Skeletal muscle tissue (tissue), 4 donors: ENCODE measurements around the gene PSMG4. TPM values are rescaled to one million over a fixed set of nuclear protein-coding genes. Genes with fewer than 3 reads are reported as not detected.

ENCODE experiments used
- H3K27ac ChIP-seq: one replicate; pipeline ENCODE4 v1.7.0; 2013; ENCODE audit warnings: mild to moderate bottlenecking, low read depth, low read length, inconsistent platforms
- H3K27me3 ChIP-seq, 3 donors: one replicate each; pipeline ENCODE4 v1.7.0; 2013; ENCODE audit warnings: low read length in 3 of 3; ENCODE audit not compliant: control insufficient read depth in 3 of 3, insufficient read depth in 3 of 3
- H3K36me3 ChIP-seq, 3 donors: one replicate each; pipeline ENCODE4 v1.7.0; 2013; ENCODE audit warnings: low read length in 3 of 3; ENCODE audit not compliant: control insufficient read depth in 3 of 3, insufficient read depth in 3 of 3
- H3K4me1 ChIP-seq, 3 donors: one replicate each; pipeline ENCODE4 v1.7.0; 2013; ENCODE audit warnings: low read length in 3 of 3, mild to moderate bottlenecking in 3 of 3; ENCODE audit not compliant: control insufficient read depth in 3 of 3, insufficient read depth in 3 of 3
- H3K4me3 ChIP-seq, 3 donors: one replicate each; pipeline ENCODE4 v1.7.0; 2013; ENCODE audit warnings: low read length in 3 of 3
- H3K9ac ChIP-seq, 3 donors: one replicate each; pipeline ENCODE4 v1.7.0; 2013; ENCODE audit warnings: low read length in 3 of 3, mild to moderate bottlenecking in 3 of 3, moderate library complexity in 2 of 3, low read depth in 1 of 3
- H3K9me3 ChIP-seq, 3 donors: one replicate each; pipeline ENCODE4 v1.7.0; 2013; ENCODE audit warnings: low read length in 3 of 3; ENCODE audit not compliant: control insufficient read depth in 3 of 3
- total RNA-seq: library from RNA; depleted of rRNA; stranded (reverse); fragments of >200 nt; gene quantifications from one replicate; pipeline ENCODE4 v1.2.3, GENCODE V29; 2014
- donor health status: Osteomylitis.

PSMG4 gene
- total RNA-seq, 1 donor from 2014 or later: 16.7 TPM

- Histone ChIP-seq H3K36me3 (peaks cover 31 to 35% (median 32%) of the 10 kb centered on the region in 3 donors), H3K27ac (no peak overlapping the region), H3K9me3 (no peaks in the 10 kb centered on the region), H3K27me3 (no peaks in the 10 kb centered on the region), H3K4me3 (no peak overlapping the region), H3K4me1 (peaks cover 0 to 8% (median 0%) of the 10 kb centered on the region in 3 donors), H3K9ac (no peak overlapping the region)
These were observed 11.5 kb downstream of the PSMG4 start for GRCh38 chr6:3270258-3270657.

GRCh38 chr6:3271756-3272155 lies 13.0 kb downstream of the PSMG4 start:
- Histone ChIP-seq H3K9me3 (no peaks in the 10 kb centered on the region), H3K27me3 (no peaks in the 10 kb centered on the region), H3K4me1 (no peaks in the 10 kb centered on the region), H3K36me3 (peaks cover 32 to 35% (median 33%) of the 10 kb centered on the region in 3 donors), H3K4me3 (no peak overlapping the region), H3K9ac (no peak overlapping the region), H3K27ac (no peak overlapping the region)

- H3K36me3 ChIP-seq: peaks cover 31 to 36% (median 33%) of the 10 kb centered on the region in 3 donors
- no peaks in the 10 kb centered on the region for H3K9me3 ChIP-seq
- no peaks in the 10 kb centered on the region for H3K4me1 ChIP-seq
These were observed 14.3 kb downstream of the PSMG4 start for GRCh38 chr6:3272911-3273547.

GRCh38 chr6:3273707-3274521 lies 15.2 kb downstream of the PSMG4 start:
- no peak overlapping the region for H3K4me3 ChIP-seq
- no peaks in the 10 kb centered on the region for H3K4me1 ChIP-seq
- H3K27ac ChIP-seq: no peak overlapping the region
- H3K27me3 ChIP-seq: no peaks in the 10 kb centered on the region
- no peak overlapping the region for H3K9ac ChIP-seq
- H3K9me3 ChIP-seq: no peaks in the 10 kb centered on the region
- peaks cover 30 to 35% (median 33%) of the 10 kb centered on the region in 3 donors for H3K36me3 ChIP-seq

More at GRCh38 chr6:3272911-3273547, 14.3 kb downstream of the PSMG4 start:
- Histone ChIP-seq H3K9ac (no peak overlapping the region), H3K27ac (no peak overlapping the region), H3K27me3 (no peaks in the 10 kb centered on the region), H3K4me3 (no peak overlapping the region)

DNA sequence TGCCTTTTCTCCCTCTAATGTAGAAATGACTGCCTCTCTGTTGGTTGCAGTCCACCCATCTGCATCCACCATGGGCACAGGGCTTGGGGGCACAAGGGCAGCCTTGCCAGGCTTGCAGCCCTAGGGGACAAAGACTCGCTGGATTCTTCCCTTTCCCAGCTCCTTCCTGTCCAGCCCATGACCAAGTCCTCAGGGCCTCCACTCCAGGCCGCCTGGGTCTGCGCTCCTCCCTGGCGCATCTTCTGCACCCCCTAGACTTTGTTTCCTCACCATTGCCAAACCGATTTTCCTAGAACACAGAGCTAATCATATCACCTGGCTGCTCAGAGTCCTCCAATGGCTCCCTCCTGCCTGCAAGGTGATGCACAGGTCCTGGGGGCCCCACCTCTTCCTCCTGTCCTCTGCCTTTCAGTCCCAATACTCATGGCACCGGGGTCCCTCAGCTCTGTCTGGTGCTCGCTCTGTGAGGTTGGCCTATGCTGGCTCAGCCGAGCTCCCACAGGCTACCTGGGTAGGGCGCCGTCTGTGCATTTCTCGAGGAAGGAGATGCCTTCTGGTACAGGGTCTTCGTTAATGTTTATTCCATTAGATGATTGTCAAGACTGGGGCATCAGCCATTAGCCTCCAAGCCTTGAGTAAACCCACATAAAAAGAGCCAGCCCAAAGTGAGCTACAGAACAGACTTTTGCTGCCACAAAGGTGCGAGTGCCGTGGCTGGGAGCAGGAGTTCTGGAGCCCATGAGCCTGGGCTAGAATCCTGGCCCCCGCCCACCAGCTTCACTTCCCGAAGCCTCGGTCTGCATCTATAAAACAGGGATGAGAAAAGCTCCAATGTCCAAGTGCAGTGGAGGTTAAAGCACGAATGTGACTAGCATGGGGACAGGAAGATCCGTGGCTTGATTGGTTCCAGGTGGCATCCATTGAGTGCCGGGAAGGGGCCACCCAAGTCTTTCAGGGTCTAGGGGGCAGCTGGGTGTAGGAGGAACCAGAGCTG lies 17.7 kb downstream of the PSMG4 start:
- Histone ChIP-seq H3K27ac (no peak overlapping the region), H3K4me1 (peaks cover under 1 to 7% (median 1%) of the 10 kb centered on the region in 3 donors), H3K4me3 (no peak overlapping the region), H3K27me3 (no peaks in the 10 kb centered on the region), H3K9me3 (no peaks in the 10 kb centered on the region), H3K36me3 (peaks cover 12 to 17% (median 13%) of the 10 kb centered on the region in 3 donors), H3K9ac (no peak overlapping the region)

DNA sequence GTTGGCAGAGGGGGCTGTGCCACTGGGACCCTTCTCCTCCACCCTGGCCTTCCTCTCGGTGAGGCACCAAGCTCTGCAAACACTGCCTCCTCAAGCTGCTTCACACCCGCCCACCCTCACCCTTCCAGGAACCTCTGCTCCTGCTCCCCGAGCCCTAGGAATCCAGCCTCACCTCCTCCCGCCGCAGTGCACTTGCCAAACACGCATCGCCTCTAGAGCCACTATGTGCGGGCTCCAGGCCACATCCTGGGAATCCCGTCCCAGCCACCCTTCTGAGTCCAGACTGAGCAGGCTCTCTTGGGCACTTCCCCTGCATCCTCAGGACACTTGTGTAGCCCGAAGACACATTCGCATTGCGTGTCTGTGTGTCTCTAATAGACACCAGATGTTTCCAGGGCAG lies 18.5 kb downstream of the PSMG4 start:
- H3K27ac ChIP-seq: no peak overlapping the region
- H3K4me3 ChIP-seq: no peak overlapping the region
- H3K36me3 ChIP-seq: peaks cover 6 to 9% (median 9%) of the 10 kb centered on the region in 3 donors
- H3K9ac ChIP-seq: no peak overlapping the region
- peaks cover 6 to 15% (median 9%) of the 10 kb centered on the region in 3 donors for H3K4me1 ChIP-seq
- H3K9me3 ChIP-seq: no peaks in the 10 kb centered on the region
- no peaks in the 10 kb centered on the region for H3K27me3 ChIP-seq

- no peak overlapping the region for H3K27ac ChIP-seq
These were observed 19.2 kb downstream of the PSMG4 start for GRCh38 chr6:3277851-3278416.

GRCh38 chr6:3278691-3279090 lies 19.9 kb downstream of the PSMG4 start:
- no peak overlapping the region for H3K9ac ChIP-seq
- H3K4me3 ChIP-seq: no peak overlapping the region
- peaks cover 0 to 9% (median 6%) of the 10 kb centered on the region in 3 donors for H3K36me3 ChIP-seq
- H3K27me3 ChIP-seq: no peaks in the 10 kb centered on the region
- H3K27ac ChIP-seq: no peak overlapping the region
- H3K4me1 ChIP-seq: peaks cover 12 to 21% (median 21%) of the 10 kb centered on the region in 3 donors
- H3K9me3 ChIP-seq: no peaks in the 10 kb centered on the region

More at GRCh38 chr6:3277851-3278416, 19.2 kb downstream of the PSMG4 start:
- peaks cover 12 to 20% (median 16%) of the 10 kb centered on the region in 3 donors for H3K4me1 ChIP-seq
- H3K27me3 ChIP-seq: no peaks in the 10 kb centered on the region
- no peak overlapping the region for H3K4me3 ChIP-seq
- no peaks in the 10 kb centered on the region for H3K9me3 ChIP-seq
- H3K36me3 ChIP-seq: peaks cover 0 to 9% (median 7%) of the 10 kb centered on the region in 3 donors
- H3K9ac ChIP-seq: no peak overlapping the region

GRCh38 chr6:3280091-3280490 lies 21.3 kb downstream of the PSMG4 start:
- Histone ChIP-seq H3K4me3 (no peak overlapping the region), H3K27ac (no peak overlapping the region), H3K27me3 (no peaks in the 10 kb centered on the region), H3K9me3 (no peaks in the 10 kb centered on the region), H3K9ac (no peak overlapping the region), H3K36me3 (peaks cover 3 to 6% (median 5%) of the 10 kb centered on the region in 3 donors), H3K4me1 (peaks cover 18 to 33% (median 32%) of the 10 kb centered on the region in 3 donors)
